ENCODE data around the gene FHIT.
"Not testable (repeated sequence)": the region's sequence is repeated elsewhere in the genome, so short reads cannot be mapped to it uniquely, and the experiment has no call there.

Gene FHIT

DNA sequence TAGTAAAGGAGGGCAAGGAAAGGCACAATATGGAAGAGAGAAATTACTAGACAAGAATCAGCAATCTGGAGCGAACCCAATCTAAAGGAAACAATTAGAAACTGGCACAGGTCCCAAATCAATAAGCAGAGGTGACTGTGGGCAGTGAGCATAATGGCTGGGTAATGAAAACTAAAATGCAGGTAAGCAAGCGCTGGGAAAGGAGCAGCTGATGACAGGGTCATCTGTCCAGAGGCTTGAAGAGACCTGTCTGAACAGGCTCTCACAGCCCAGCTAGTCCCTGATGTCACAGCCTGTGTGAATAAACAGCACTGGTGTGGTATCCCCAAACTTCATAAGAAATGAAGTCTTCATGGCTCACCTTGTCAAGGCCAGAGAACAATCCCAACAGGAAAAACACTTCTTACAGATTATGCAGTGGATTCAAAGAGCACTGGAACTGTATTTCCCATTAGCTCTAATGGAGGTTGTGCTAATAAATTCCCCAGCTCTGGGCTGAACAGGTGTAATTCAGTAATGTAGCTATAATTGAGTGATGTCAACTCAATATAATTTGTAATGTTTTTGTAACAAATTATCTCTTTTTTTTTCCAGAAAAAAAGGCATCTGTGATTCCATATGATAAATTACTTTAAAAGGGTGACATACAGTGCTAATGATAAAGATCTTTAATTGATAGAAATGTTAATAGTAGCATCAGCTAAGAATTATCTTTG lies 197.3 kb downstream of the FHIT start:
- Mint-ChIP-seq H3K27me3 (ENCODE audit: low read depth) (no peaks in the 10 kb centered on the region), H3K9me3 (peaks cover 2% of the 10 kb centered on the region), H3K4me1 (peaks cover 4% of the 10 kb centered on the region), H3K36me3 (ENCODE audit: low read depth) (no peaks in the 10 kb centered on the region), H3K27ac (peak overlapping the region in 1 of 3 experiments; percentile 47), H3K4me3 (no peak overlapping the region)
- TF ChIP-seq, protein P1, sequence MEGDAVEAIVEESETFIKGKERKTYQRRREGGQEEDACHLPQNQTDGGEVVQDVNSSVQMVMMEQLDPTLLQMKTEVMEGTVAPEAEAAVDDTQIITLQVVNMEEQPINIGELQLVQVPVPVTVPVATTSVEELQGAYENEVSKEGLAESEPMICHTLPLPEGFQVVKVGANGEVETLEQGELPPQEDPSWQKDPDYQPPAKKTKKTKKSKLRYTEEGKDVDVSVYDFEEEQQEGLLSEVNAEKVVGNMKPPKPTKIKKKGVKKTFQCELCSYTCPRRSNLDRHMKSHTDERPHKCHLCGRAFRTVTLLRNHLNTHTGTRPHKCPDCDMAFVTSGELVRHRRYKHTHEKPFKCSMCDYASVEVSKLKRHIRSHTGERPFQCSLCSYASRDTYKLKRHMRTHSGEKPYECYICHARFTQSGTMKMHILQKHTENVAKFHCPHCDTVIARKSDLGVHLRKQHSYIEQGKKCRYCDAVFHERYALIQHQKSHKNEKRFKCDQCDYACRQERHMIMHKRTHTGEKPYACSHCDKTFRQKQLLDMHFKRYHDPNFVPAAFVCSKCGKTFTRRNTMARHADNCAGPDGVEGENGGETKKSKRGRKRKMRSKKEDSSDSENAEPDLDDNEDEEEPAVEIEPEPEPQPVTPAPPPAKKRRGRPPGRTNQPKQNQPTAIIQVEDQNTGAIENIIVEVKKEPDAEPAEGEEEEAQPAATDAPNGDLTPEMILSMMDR (IDR thresholded peaks at IDR 0.05; ENCODE audit: unreplicated experiment in 3 of 3) = no peak

DNA sequence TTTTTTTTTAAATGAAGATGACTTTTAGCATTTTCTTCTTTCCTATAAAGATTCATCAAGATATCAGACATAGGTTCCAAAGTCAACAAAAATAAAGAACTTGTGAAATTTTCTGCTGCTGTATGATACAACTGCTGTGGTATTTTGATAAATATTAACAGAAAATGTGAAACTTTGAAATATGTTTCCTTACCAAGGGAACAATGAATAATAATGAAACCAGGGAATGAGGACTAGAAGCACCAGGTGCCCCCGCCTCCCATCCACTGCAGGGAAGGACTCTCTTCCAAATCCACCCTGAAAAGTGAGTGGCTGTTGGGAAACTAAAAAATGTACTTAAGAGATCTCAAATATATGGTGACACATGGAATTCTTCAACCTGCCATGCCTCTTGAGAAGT lies 198.4 kb downstream of the FHIT start:
- TF ChIP-seq, protein P1 (IDR thresholded peaks at IDR 0.05; ENCODE audit: unreplicated experiment in 3 of 3) = no peak
- Mint-ChIP-seq H3K4me3 (no peak overlapping the region), H3K4me1 (peaks cover 4% of the 10 kb centered on the region), H3K27ac (no peak overlapping the region), H3K9me3 (peaks cover 2% of the 10 kb centered on the region), H3K36me3 (ENCODE audit: low read depth) (no peaks in the 10 kb centered on the region), H3K27me3 (ENCODE audit: low read depth) (no peaks in the 10 kb centered on the region)

DNA sequence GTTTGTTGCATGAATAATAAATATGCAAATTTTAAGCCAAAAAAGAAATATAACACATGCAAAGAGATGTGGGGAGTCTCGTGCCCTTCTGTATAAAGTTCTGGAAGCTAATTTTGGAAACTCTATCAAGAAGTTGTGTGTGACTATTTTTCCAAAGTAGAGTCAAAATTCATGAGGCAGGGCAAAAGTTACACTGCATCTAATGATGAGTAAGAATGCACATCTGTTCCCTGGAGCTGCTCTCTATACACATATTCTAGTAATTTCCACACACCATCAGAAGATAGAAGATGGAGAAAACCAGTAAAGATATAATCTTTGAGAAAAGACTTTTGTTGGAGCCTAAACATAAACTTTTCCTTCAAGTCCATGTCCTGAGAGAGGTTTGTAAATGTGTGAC lies 199.6 kb downstream of the FHIT start:
- Mint-ChIP-seq H3K27me3 (ENCODE audit: low read depth) (no peaks in the 10 kb centered on the region), H3K36me3 (ENCODE audit: low read depth) (no peaks in the 10 kb centered on the region), H3K4me1 (no peaks in the 10 kb centered on the region), H3K9me3 (peaks cover 11% of the 10 kb centered on the region), H3K27ac (no peak overlapping the region), H3K4me3 (no peak overlapping the region)
- TF ChIP-seq, protein P1 (IDR thresholded peaks at IDR 0.05; ENCODE audit: unreplicated experiment in 3 of 3) = no peak

DNA sequence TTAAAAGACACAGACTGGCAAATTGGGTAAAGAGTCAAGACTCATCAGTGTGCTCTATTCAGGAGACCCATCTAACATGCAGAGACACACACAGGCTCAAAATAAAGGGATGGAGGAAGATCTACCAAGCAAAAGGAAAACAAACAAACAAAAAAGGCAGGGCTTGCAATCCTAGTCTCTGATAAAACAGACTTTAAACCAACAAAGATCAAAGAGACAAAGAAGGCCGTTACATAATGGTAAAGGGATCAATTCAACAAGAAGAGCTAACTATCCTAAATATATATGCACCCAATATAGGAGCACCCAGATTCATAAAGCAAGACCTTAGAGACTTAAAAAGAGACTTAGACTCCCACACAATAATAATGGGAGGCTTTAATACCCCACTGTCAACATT lies 206.1 kb downstream of the FHIT start:
- peaks cover 28% of the 10 kb centered on the region for H3K9me3 Mint-ChIP-seq
- H3K27ac Mint-ChIP-seq; H3K4me1 Mint-ChIP-seq; H3K4me3 Mint-ChIP-seq; H3K36me3 Mint-ChIP-seq (ENCODE audit: low read depth); H3K27me3 Mint-ChIP-seq (ENCODE audit: low read depth): not testable (repeated sequence)

DNA sequence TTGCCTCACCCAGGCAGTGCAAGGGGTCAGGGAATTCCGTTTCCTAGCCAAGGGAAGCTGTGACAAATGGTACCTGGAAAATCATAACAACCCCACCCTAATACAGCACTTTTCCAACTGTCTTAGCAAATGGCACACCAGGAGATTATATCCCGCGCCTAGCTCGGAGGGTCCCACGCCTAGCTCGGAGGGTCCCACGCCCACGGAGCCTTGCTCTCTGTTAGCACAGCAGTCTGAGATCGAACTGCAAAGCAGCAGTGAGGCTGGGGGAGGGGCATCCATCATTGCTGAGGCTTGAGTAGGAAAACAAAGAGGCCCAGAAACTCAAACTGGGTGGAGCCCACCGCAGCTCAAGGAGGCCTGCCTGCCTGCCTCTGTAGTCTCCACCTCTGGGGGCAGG lies 208.1 kb downstream of the FHIT start:
- peaks cover 36% of the 10 kb centered on the region for H3K9me3 Mint-ChIP-seq
- H3K36me3 Mint-ChIP-seq (ENCODE audit: low read depth) = peaks cover 13% of the 10 kb centered on the region
- no peak overlapping the region for H3K27ac Mint-ChIP-seq
- no peaks in the 10 kb centered on the region for H3K27me3 Mint-ChIP-seq (ENCODE audit: low read depth)
- TF ChIP-seq, protein P1 (IDR thresholded peaks at IDR 0.05; ENCODE audit: unreplicated experiment in 3 of 3) = no peak
- no peak overlapping the region for H3K4me3 Mint-ChIP-seq
- no peaks in the 10 kb centered on the region for H3K4me1 Mint-ChIP-seq

DNA sequence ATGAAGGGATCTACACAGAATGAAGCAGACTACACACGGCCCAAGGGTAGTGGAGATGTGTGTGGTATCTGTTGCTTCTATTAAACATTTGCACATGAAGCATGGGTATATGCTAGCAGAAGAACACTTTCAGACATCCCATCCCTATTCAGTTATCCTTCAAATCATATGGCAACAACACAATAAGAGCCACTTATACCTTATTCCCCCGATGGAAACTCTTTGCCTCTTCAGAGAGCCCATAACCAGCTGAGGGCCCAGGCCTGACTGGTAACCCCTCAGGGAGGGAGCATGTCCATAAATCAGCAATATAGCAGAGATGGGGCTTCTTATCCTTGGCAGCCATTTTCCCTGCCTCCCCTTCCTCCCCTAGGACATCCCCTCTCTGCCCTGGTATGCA lies 210.6 kb downstream of the FHIT start:
- no peak overlapping the region for H3K4me3 Mint-ChIP-seq
- H3K4me1 Mint-ChIP-seq = no peaks in the 10 kb centered on the region
- peaks cover 28% of the 10 kb centered on the region for H3K9me3 Mint-ChIP-seq
- peaks cover 13% of the 10 kb centered on the region for H3K36me3 Mint-ChIP-seq (ENCODE audit: low read depth)
- no peak overlapping the region for H3K27ac Mint-ChIP-seq
- TF ChIP-seq, protein P1 (IDR thresholded peaks at IDR 0.05; ENCODE audit: unreplicated experiment in 3 of 3) = no peak
- no peaks in the 10 kb centered on the region for H3K27me3 Mint-ChIP-seq (ENCODE audit: low read depth)

Measured in nephron (organoid).